ENCODE data around the gene GSTM4.
A peak's percentile ranks its signal among the peaks of the same experiment; 100 is the strongest.

The GSTM4 gene

GRCh38 chr1:109622137-109622892, 33.6 kb upstream of the GSTM4 start:
- no peak overlapping the region for H3K27ac ChIP-seq (ENCODE audit: low read length, poor library complexity, severe bottlenecking)
- peak overlapping the region; percentile 100 for H3K9ac ChIP-seq (ENCODE audit: low read length)
- no peak overlapping the region for H4K8ac ChIP-seq (ENCODE audit: low read length)
- no peak for DNase-seq
- H3K36me3 ChIP-seq (ENCODE audit: control insufficient read depth in 1 of 2, insufficient read depth in 2 of 2, low read depth in 1 of 2, low read length in 2 of 2): peaks cover 15 to 41% of the 10 kb centered on the region in 2 experiments
- H2BK12ac ChIP-seq (ENCODE audit: low read length in 2 of 2): no peak overlapping the region
- H2BK5ac ChIP-seq (ENCODE audit: low read depth, low read length, poor library complexity, severe bottlenecking): no peak overlapping the region
- no peak overlapping the region for H2AK5ac ChIP-seq (ENCODE audit: low read length, severe bottlenecking)
- no peak overlapping the region for H2BK15ac ChIP-seq (ENCODE audit: low read depth, poor library complexity, severe bottlenecking)
- peak overlapping the region in 1 of 2 experiments; percentile 35 for H3K14ac ChIP-seq (ENCODE audit: low read length in 2 of 2)
- H2AFZ ChIP-seq (ENCODE audit: low read depth, low read length): no peak overlapping the region
- H3K23ac ChIP-seq (ENCODE audit: low read length in 2 of 2): no peak overlapping the region
- H2BK120ac ChIP-seq (ENCODE audit: low read depth, low read length): no peak overlapping the region
- H3K4ac ChIP-seq (ENCODE audit: low read depth in 1 of 2, low read length in 2 of 2): peak overlapping the region in 1 of 2 experiments; percentile 30
- peaks cover 13% of the 10 kb centered on the region for H3K79me1 ChIP-seq (replicated peaks; ENCODE audit: low read length, poor library complexity, severe bottlenecking)
- no peak overlapping the region for H3K18ac ChIP-seq (ENCODE audit: low read depth in 1 of 2, low read length in 2 of 2)
- peak overlapping the region in 1 of 2 experiments; percentile 94 for H3K4me3 ChIP-seq (ENCODE audit: insufficient read depth in 1 of 2, low read depth in 1 of 2, low read length in 2 of 2)
- peak overlapping the region; percentile 48 for H4K91ac ChIP-seq (ENCODE audit: low read length)
- H3K9me3 ChIP-seq (ENCODE audit: control insufficient read depth, low read length): no peaks in the 10 kb centered on the region
- no peaks in the 10 kb centered on the region for H3K27me3 ChIP-seq (ENCODE audit: control insufficient read depth in 1 of 2, insufficient read depth in 1 of 2, low read length in 2 of 2)
- WGBS: 89% methylated on average over 11 of the region's 11 CpGs
- peaks cover 58% of the 10 kb centered on the region for H3K4me1 ChIP-seq (ENCODE audit: control insufficient read depth, insufficient read depth, low read depth, low read length)
- peak overlapping the region; percentile 84 for H3K4me2 ChIP-seq (ENCODE audit: low read length, poor library complexity, severe bottlenecking)

DNA sequence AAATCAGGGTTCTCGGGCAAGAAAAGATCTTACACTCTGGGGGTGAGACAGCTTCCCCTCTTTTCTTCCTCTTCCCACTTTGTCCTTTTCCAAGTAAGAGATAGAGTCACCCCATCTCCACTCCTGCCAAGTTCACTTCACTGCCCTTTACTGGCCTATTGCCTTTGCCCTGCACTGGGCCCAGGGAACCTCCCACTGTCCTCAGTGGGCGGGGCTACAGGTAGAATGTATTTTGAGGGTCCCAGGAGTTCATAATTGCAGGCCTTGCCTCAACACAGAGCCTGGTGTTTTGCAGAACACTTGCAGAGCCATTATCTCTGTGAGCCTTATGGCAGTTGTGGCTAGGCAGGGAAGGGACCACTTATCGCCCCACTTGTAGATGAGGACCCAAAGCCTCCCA, 33.0 kb upstream of the GSTM4 start:
- Histone ChIP-seq H2BK120ac (ENCODE audit: low read depth, low read length) (no peak overlapping the region), H3K9me3 (ENCODE audit: control insufficient read depth, low read length) (no peaks in the 10 kb centered on the region), H4K8ac (ENCODE audit: low read length) (no peak overlapping the region), H3K18ac (ENCODE audit: low read depth in 1 of 2, low read length in 2 of 2) (no peak overlapping the region), H3K23ac (ENCODE audit: low read length in 2 of 2) (no peak overlapping the region), H3K14ac (ENCODE audit: low read length in 2 of 2) (no peak overlapping the region), H2BK12ac (ENCODE audit: low read length in 2 of 2) (no peak overlapping the region), H3K4me2 (ENCODE audit: low read length, poor library complexity, severe bottlenecking) (no peak overlapping the region), H3K4ac (ENCODE audit: low read depth in 1 of 2, low read length in 2 of 2) (no peak overlapping the region), H3K4me1 (ENCODE audit: control insufficient read depth, insufficient read depth, low read depth, low read length) (peaks cover 61% of the 10 kb centered on the region), H2AK5ac (ENCODE audit: low read length, severe bottlenecking) (no peak overlapping the region), H2AFZ (ENCODE audit: low read depth, low read length) (no peak overlapping the region), H2BK5ac (ENCODE audit: low read depth, low read length, poor library complexity, severe bottlenecking) (no peak overlapping the region), H3K27me3 (ENCODE audit: control insufficient read depth in 1 of 2, insufficient read depth in 1 of 2, low read length in 2 of 2) (no peaks in the 10 kb centered on the region), H2BK15ac (ENCODE audit: low read depth, poor library complexity, severe bottlenecking) (no peak overlapping the region), H3K4me3 (ENCODE audit: insufficient read depth in 1 of 2, low read depth in 1 of 2, low read length in 2 of 2) (peak overlapping the region in 1 of 2 experiments; percentile 70), H3K27ac (ENCODE audit: low read length, poor library complexity, severe bottlenecking) (no peak overlapping the region), H3K9ac (ENCODE audit: low read length) (peak overlapping the region; percentile 68), H3K79me1 (replicated peaks; ENCODE audit: low read length, poor library complexity, severe bottlenecking) (peaks cover 13% of the 10 kb centered on the region), H3K36me3 (ENCODE audit: control insufficient read depth in 1 of 2, insufficient read depth in 2 of 2, low read depth in 1 of 2, low read length in 2 of 2) (peaks cover 20 to 47% of the 10 kb centered on the region in 2 experiments), H4K91ac (ENCODE audit: low read length) (no peak overlapping the region)
- no peak for DNase-seq
- WGBS: 97% methylated on average over 2 of the region's 3 CpGs

DNA sequence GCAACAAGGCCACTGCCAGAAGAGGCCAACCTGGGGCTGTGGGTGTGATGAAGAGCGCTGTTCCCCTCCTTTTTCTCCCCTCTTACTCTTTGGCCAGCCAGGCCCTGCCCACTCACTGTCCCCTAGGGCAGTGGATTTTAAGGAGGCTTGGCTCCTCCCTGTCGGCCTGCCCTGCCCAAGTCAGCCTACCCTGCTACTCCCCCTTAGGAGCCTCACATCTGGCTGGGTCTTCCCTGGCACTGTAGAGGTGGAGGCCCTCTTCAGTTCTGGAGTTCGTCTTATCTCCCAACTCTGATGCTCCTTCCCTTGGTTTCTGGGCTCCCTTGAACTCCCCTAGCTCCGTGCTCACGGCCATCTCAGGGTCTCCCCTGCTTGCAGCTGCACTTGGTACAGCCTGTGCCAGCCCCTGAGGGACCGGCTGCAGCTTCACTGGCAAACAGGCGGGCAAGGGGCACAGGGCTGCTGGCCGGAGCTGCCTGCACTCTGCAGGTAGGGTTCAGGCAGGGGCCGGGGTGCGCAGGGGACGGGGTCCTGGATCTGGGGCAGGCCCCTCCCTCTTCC, 32.2 kb upstream of the GSTM4 start:
- Histone ChIP-seq H3K79me1 (replicated peaks; ENCODE audit: low read length, poor library complexity, severe bottlenecking) (peaks cover 12% of the 10 kb centered on the region), H3K36me3 (ENCODE audit: control insufficient read depth in 1 of 2, insufficient read depth in 2 of 2, low read depth in 1 of 2, low read length in 2 of 2) (peaks cover 28 to 53% of the 10 kb centered on the region in 2 experiments), H3K23ac (ENCODE audit: low read length in 2 of 2) (peak overlapping the region in 1 of 2 experiments; percentile 70), H2BK12ac (ENCODE audit: low read length in 2 of 2) (peak overlapping the region in 1 of 2 experiments; percentile 19), H4K91ac (ENCODE audit: low read length) (peak overlapping the region; percentile 9), H2BK15ac (ENCODE audit: low read depth, poor library complexity, severe bottlenecking) (no peak overlapping the region), H3K27me3 (ENCODE audit: control insufficient read depth in 1 of 2, insufficient read depth in 1 of 2, low read length in 2 of 2) (no peaks in the 10 kb centered on the region), H2AK5ac (ENCODE audit: low read length, severe bottlenecking) (no peak overlapping the region), H3K4me3 (ENCODE audit: insufficient read depth in 1 of 2, low read depth in 1 of 2, low read length in 2 of 2) (peak overlapping the region in 1 of 2 experiments; percentile 70), H3K14ac (ENCODE audit: low read length in 2 of 2) (no peak overlapping the region), H2AFZ (ENCODE audit: low read depth, low read length) (no peak overlapping the region), H2BK120ac (ENCODE audit: low read depth, low read length) (no peak overlapping the region), H3K4me2 (ENCODE audit: low read length, poor library complexity, severe bottlenecking) (no peak overlapping the region), H3K27ac (ENCODE audit: low read length, poor library complexity, severe bottlenecking) (no peak overlapping the region), H4K8ac (ENCODE audit: low read length) (peak overlapping the region; percentile 38), H3K9ac (ENCODE audit: low read length) (peak overlapping the region; percentile 68), H3K9me3 (ENCODE audit: control insufficient read depth, low read length) (no peaks in the 10 kb centered on the region), H3K4me1 (ENCODE audit: control insufficient read depth, insufficient read depth, low read depth, low read length) (peaks cover 68% of the 10 kb centered on the region), H3K4ac (ENCODE audit: low read depth in 1 of 2, low read length in 2 of 2) (no peak overlapping the region), H3K18ac (ENCODE audit: low read depth in 1 of 2, low read length in 2 of 2) (peak overlapping the region in 1 of 2 experiments; percentile 57), H2BK5ac (ENCODE audit: low read depth, low read length, poor library complexity, severe bottlenecking) (no peak overlapping the region)
- DNase-seq: no peak
- 90% methylated on average over 11 of the region's 11 CpGs for WGBS

DNA sequence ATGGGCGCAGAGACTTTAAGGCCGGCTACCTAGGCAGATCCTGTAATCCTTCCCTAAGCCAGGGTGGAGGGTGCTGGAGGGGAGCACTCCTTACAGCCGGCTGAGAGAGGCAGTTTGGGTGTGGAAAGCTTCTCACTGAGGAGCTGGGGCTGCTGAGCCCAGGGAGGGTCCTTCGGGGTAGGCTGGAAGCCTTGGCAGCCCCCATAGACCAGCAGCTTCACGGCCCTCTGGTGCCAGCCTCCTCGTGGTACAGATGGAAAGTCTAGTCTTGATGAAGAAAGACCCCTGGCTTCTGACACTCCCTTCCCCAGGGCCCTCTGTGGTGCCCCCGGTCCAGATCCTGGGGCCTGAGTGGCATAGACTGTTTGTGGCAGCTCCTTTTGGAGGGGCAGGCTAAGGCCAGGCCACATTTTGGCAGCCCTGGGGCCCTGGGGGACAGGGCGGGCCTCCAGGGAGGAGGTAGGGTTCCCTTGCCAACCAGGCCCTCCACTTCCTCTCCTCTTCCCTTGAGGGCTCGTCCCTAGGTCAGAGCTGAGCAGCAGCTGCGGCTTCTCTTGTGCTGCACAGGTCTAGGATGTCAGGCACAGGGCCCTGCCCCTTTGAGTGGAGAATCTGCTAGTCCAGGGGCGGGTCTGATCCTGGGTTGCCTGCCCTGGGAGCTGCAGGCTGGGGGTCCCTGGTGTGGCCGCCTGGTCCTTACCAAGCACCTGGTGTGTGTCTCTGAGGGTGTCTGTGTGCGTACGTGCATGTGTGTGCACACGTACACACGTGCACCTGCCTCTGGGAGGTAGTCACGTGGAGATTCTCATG, 31.5 kb upstream of the GSTM4 start:
- WGBS: 89% methylated on average over 17 of the region's 17 CpGs

More for the DNA sequence above, 31.5 kb upstream of the GSTM4 start:
- Histone ChIP-seq H2BK120ac (ENCODE audit: low read depth, low read length) (no peak overlapping the region), H4K8ac (ENCODE audit: low read length) (no peak overlapping the region), H4K91ac (ENCODE audit: low read length) (no peak overlapping the region), H3K9me3 (ENCODE audit: control insufficient read depth, low read length) (no peaks in the 10 kb centered on the region), H2BK5ac (ENCODE audit: low read depth, low read length, poor library complexity, severe bottlenecking) (no peak overlapping the region), H3K14ac (ENCODE audit: low read length in 2 of 2) (no peak overlapping the region), H3K18ac (ENCODE audit: low read depth in 1 of 2, low read length in 2 of 2) (peak overlapping the region in 1 of 2 experiments; percentile 57), H3K4me2 (ENCODE audit: low read length, poor library complexity, severe bottlenecking) (no peak overlapping the region), H3K4ac (ENCODE audit: low read depth in 1 of 2, low read length in 2 of 2) (no peak overlapping the region), H3K4me3 (ENCODE audit: insufficient read depth in 1 of 2, low read depth in 1 of 2, low read length in 2 of 2) (peak overlapping the region in 1 of 2 experiments; percentile 70), H2AK5ac (ENCODE audit: low read length, severe bottlenecking) (no peak overlapping the region), H3K23ac (ENCODE audit: low read length in 2 of 2) (no peak overlapping the region), H3K4me1 (ENCODE audit: control insufficient read depth, insufficient read depth, low read depth, low read length) (peaks cover 70% of the 10 kb centered on the region), H2BK12ac (ENCODE audit: low read length in 2 of 2) (no peak overlapping the region), H2BK15ac (ENCODE audit: low read depth, poor library complexity, severe bottlenecking) (no peak overlapping the region), H3K27me3 (ENCODE audit: control insufficient read depth in 1 of 2, insufficient read depth in 1 of 2, low read length in 2 of 2) (no peaks in the 10 kb centered on the region), H2AFZ (ENCODE audit: low read depth, low read length) (no peak overlapping the region), H3K27ac (ENCODE audit: low read length, poor library complexity, severe bottlenecking) (no peak overlapping the region), H3K9ac (ENCODE audit: low read length) (peak overlapping the region; percentile 68), H3K36me3 (ENCODE audit: control insufficient read depth in 1 of 2, insufficient read depth in 2 of 2, low read depth in 1 of 2, low read length in 2 of 2) (peaks cover 35 to 60% of the 10 kb centered on the region in 2 experiments), H3K79me1 (replicated peaks; ENCODE audit: low read length, poor library complexity, severe bottlenecking) (peaks cover 8% of the 10 kb centered on the region)
- DNase-seq: no peak

All from mesenchymal stem cell (in vitro differentiated cells and primary cell).